Measurements from ENCODE around the gene STXBP5L.
A peak's percentile ranks its signal among the peaks of the same experiment; 100 is the strongest.

The STXBP5L gene

DNA sequence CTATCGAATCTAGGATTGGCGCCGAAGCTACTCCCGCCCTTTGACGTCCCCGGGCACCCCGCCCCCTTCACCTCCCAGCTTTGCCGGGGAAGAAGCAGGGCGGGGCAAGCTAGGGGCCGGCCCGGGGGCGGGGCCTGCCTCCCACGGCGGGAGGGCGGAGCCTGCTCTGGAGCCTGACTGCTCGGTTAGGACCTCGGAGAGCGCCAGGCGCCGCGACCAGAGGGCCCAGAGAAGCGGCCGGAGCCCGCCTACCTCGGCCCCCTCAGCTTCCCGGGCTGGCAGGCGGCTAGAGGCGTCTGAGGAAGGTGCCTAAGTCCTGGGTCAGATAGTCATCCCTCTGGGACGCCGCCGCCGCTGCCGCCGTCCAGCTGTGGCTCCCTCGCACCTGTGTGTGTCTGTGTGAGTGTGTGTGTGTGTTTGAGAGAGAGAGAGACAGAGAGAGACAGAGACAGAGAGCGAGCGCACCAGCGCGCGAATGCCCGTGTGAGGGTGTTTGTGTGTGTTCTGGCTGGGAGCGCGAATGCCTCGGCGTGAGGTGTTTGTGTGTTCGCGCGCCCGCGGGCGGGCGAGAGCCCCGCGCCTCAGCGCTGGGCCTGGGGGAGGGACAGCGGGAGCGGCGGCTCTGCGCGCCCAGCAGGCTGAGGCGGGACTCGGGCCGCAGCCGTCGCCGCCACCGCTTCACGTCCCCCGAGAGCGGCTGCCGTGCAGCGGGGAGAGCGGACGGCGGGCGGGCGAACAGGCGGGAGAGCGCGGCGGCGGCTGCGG, at the start of gene STXBP5L:
TSS of gene STXBP5L (plus strand) at position 176 of the 765 bp plus-strand sequence. CDS start 1,374 bp downstream, outside the sequence.
- in situ Hi-C loops (cut with MboI; ENCODE audit: low pct_unique_long_range_greater_than_20kb, low sequenced_read_pairs, unreplicated experiment), result no loop called here
- no peak for TF ChIP-seq CTCF (IDR thresholded peaks at IDR 0.05; ENCODE audit: extremely low read depth, insufficient read depth, missing control alignments)
- DNase-seq (ENCODE audit: low spot score), result peak; percentile 67

DNA sequence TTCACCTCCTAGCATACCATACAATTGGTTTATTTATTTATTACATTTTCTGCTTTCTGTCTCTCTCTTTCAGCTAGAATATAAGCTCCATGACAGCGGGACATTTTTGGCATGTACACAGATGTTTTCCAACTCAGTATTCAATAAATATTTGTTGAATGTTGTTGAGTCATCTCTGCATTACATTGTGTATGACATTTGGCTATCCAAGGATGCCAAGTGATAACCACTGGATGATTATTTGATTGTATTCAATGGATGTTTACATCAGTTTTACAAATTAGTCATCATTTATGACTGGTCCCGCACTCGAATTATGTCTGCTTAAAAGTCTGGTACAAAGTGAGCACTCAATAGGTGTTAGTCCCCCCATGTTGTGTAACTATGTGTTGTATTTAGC, 49.5 kb upstream of the STXBP5L start:
- in situ Hi-C loops (cut with MboI; ENCODE audit: low pct_unique_long_range_greater_than_20kb, low sequenced_read_pairs, unreplicated experiment), result no loop called here
- no peak for TF ChIP-seq CTCF (IDR thresholded peaks at IDR 0.05; ENCODE audit: extremely low read depth, insufficient read depth, missing control alignments)
- no peak for DNase-seq (ENCODE audit: low spot score)

- DNase-seq (ENCODE audit: low spot score), result no peak
- in situ Hi-C loops (cut with MboI; ENCODE audit: low pct_unique_long_range_greater_than_20kb, low sequenced_read_pairs, unreplicated experiment), result no loop called here
- TF ChIP-seq CTCF (IDR thresholded peaks at IDR 0.05; ENCODE audit: extremely low read depth, insufficient read depth, missing control alignments), result no peak
Observed at GRCh38 chr3:120864541-120864940, 43.5 kb upstream of the STXBP5L start.

GRCh38 chr3:120875507-120875906, 32.5 kb upstream of the STXBP5L start:
- in situ Hi-C loops (cut with MboI; ENCODE audit: low pct_unique_long_range_greater_than_20kb, low sequenced_read_pairs, unreplicated experiment), result no loop called here
- TF ChIP-seq CTCF (IDR thresholded peaks at IDR 0.05; ENCODE audit: extremely low read depth, insufficient read depth, missing control alignments), result no peak
- no peak for DNase-seq (ENCODE audit: low spot score)

- no peak for TF ChIP-seq CTCF (IDR thresholded peaks at IDR 0.05; ENCODE audit: extremely low read depth, insufficient read depth, missing control alignments)
- no peak for DNase-seq (ENCODE audit: low spot score)
Observed at GRCh38 chr3:120875989-120876388, 32.0 kb upstream of the STXBP5L start.

GRCh38 chr3:120879411-120879810, 28.6 kb upstream of the STXBP5L start:
- TF ChIP-seq CTCF (IDR thresholded peaks at IDR 0.05; ENCODE audit: extremely low read depth, insufficient read depth, missing control alignments), result no peak
- in situ Hi-C loops (cut with MboI; ENCODE audit: low pct_unique_long_range_greater_than_20kb, low sequenced_read_pairs, unreplicated experiment), result no loop called here
- DNase-seq (ENCODE audit: low spot score), result no peak

More at GRCh38 chr3:120875989-120876388, 32.0 kb upstream of the STXBP5L start:
- in situ Hi-C loops (cut with MboI; ENCODE audit: low pct_unique_long_range_greater_than_20kb, low sequenced_read_pairs, unreplicated experiment), result no loop called here
